Measurements from ENCODE around the gene RALGAPA2. TPM values are rescaled to one million over a fixed set of nuclear protein-coding genes. Genes with fewer than 3 reads are reported as not detected.

The RALGAPA2 gene
- total RNA-seq, 1 donor = 6.2 TPM

- H3K4me3 ChIP-seq (ENCODE audit: insufficient read depth, low read length) = no peak overlapping the region
- no peak for TF ChIP-seq CTCF (IDR thresholded peaks at IDR 0.05; ENCODE audit: extremely low read depth, low read depth, low read length)
- H3K27ac ChIP-seq (ENCODE audit: low read depth, low read length) = no peak overlapping the region
- no peaks in the 10 kb centered on the region for H3K27me3 ChIP-seq (ENCODE audit: insufficient read depth, low read length)
- H3K36me3 ChIP-seq (ENCODE audit: insufficient read depth, low read length) = no peaks in the 10 kb centered on the region
- no peaks in the 10 kb centered on the region for H3K9me3 ChIP-seq (ENCODE audit: low read depth, low read length)
- no peaks in the 10 kb centered on the region for H4K20me1 ChIP-seq (ENCODE audit: insufficient read depth, low read length)
- H2AFZ ChIP-seq (ENCODE audit: low read length) = no peak overlapping the region
- H3K79me2 ChIP-seq (ENCODE audit: insufficient read depth, low read length) = no peaks in the 10 kb centered on the region
- H3K4me1 ChIP-seq (ENCODE audit: insufficient read depth, low read length) = no peaks in the 10 kb centered on the region
- no peak overlapping the region for H3K4me2 ChIP-seq (ENCODE audit: insufficient read depth, low read length)
- no peak for DNase-seq (ENCODE audit: insufficient read length, low spot score, missing footprints)
These were observed 238.8 kb downstream of the RALGAPA2 start for GRCh38 chr20:20473657-20474056.

GRCh38 chr20:20472684-20473274 is 239.7 kb downstream of the RALGAPA2 start:
- Histone ChIP-seq H2AFZ (ENCODE audit: low read length) (no peak overlapping the region), H3K9me3 (ENCODE audit: low read depth, low read length) (no peaks in the 10 kb centered on the region)

GRCh38 chr20:20466341-20466879 is 246.0 kb downstream of the RALGAPA2 start:
- Histone ChIP-seq H3K36me3 (ENCODE audit: insufficient read depth, low read length) (no peaks in the 10 kb centered on the region), H3K4me2 (ENCODE audit: insufficient read depth, low read length) (peak overlapping the region; percentile 6), H2AFZ (ENCODE audit: low read length) (peak overlapping the region; percentile 30), H3K4me1 (ENCODE audit: insufficient read depth, low read length) (peaks cover 17% of the 10 kb centered on the region), H3K9me3 (ENCODE audit: low read depth, low read length) (no peaks in the 10 kb centered on the region), H3K27me3 (ENCODE audit: insufficient read depth, low read length) (no peaks in the 10 kb centered on the region), H3K27ac (ENCODE audit: low read depth, low read length) (peak overlapping the region; percentile 40), H4K20me1 (ENCODE audit: insufficient read depth, low read length) (no peaks in the 10 kb centered on the region), H3K79me2 (ENCODE audit: insufficient read depth, low read length) (no peaks in the 10 kb centered on the region), H3K4me3 (ENCODE audit: insufficient read depth, low read length) (no peak overlapping the region)
- peak; percentile 45 for DNase-seq (ENCODE audit: insufficient read length, low spot score, missing footprints)
- no peak for TF ChIP-seq CTCF (IDR thresholded peaks at IDR 0.05; ENCODE audit: extremely low read depth, low read depth, low read length)

More at GRCh38 chr20:20472684-20473274, 239.7 kb downstream of the RALGAPA2 start:
- H3K4me3 ChIP-seq (ENCODE audit: insufficient read depth, low read length) = no peak overlapping the region
- TF ChIP-seq CTCF (IDR thresholded peaks at IDR 0.05; ENCODE audit: extremely low read depth, low read depth, low read length) = no peak
- no peaks in the 10 kb centered on the region for H3K79me2 ChIP-seq (ENCODE audit: insufficient read depth, low read length)
- no peaks in the 10 kb centered on the region for H4K20me1 ChIP-seq (ENCODE audit: insufficient read depth, low read length)
- no peak overlapping the region for H3K4me2 ChIP-seq (ENCODE audit: insufficient read depth, low read length)
- H3K36me3 ChIP-seq (ENCODE audit: insufficient read depth, low read length) = no peaks in the 10 kb centered on the region
- H3K27ac ChIP-seq (ENCODE audit: low read depth, low read length) = no peak overlapping the region
- no peaks in the 10 kb centered on the region for H3K4me1 ChIP-seq (ENCODE audit: insufficient read depth, low read length)
- no peaks in the 10 kb centered on the region for H3K27me3 ChIP-seq (ENCODE audit: insufficient read depth, low read length)
- DNase-seq (ENCODE audit: insufficient read length, low spot score, missing footprints) = no peak

GRCh38 chr20:20465252-20465651 is 247.2 kb downstream of the RALGAPA2 start:
- H3K4me1 ChIP-seq (ENCODE audit: insufficient read depth, low read length) = peaks cover 17% of the 10 kb centered on the region
- no peaks in the 10 kb centered on the region for H4K20me1 ChIP-seq (ENCODE audit: insufficient read depth, low read length)
- TF ChIP-seq CTCF (IDR thresholded peaks at IDR 0.05; ENCODE audit: extremely low read depth, low read depth, low read length) = peak; percentile 54
- no peaks in the 10 kb centered on the region for H3K27me3 ChIP-seq (ENCODE audit: insufficient read depth, low read length)
- no peak overlapping the region for H3K4me3 ChIP-seq (ENCODE audit: insufficient read depth, low read length)
- H3K4me2 ChIP-seq (ENCODE audit: insufficient read depth, low read length) = no peak overlapping the region
- no peaks in the 10 kb centered on the region for H3K79me2 ChIP-seq (ENCODE audit: insufficient read depth, low read length)
- H3K27ac ChIP-seq (ENCODE audit: low read depth, low read length) = no peak overlapping the region
- no peaks in the 10 kb centered on the region for H3K36me3 ChIP-seq (ENCODE audit: insufficient read depth, low read length)
- DNase-seq (ENCODE audit: insufficient read length, low spot score, missing footprints) = no peak
- peak overlapping the region; percentile 18 for H2AFZ ChIP-seq (ENCODE audit: low read length)
- no peaks in the 10 kb centered on the region for H3K9me3 ChIP-seq (ENCODE audit: low read depth, low read length)

All from osteoblast (primary cell).